HG03439 (cell line): ENCODE measurements around the gene IRF1.
"Not testable (repeated sequence)": the region's sequence is repeated elsewhere in the genome, so short reads cannot be mapped to it uniquely, and the experiment has no call there.

ENCODE experiments used
- ATAC-seq: cut with Tn5 transposase; IDR thresholded peaks from one replicate; pipeline ENCODE4 v1.9.1; 2021; ENCODE audit warnings: mild to moderate bottlenecking, moderate library complexity; ENCODE audit not compliant: unreplicated experiment

Gene IRF1

GRCh38 chr5:132487841-132488555, 2.6 kb downstream of the IRF1 start:
- no peak for ATAC-seq

- no peak for ATAC-seq
These were observed 3.5 kb downstream of the IRF1 start for GRCh38 chr5:132487095-132487428.

- ATAC-seq, result no peak
These were observed 4.1 kb downstream of the IRF1 start for GRCh38 chr5:132486318-132487094.

GRCh38 chr5:132485641-132486317, 4.8 kb downstream of the IRF1 start:
- ATAC-seq, result no peak

GRCh38 chr5:132484876-132485640, 5.5 kb downstream of the IRF1 start:
- not testable (repeated sequence) for ATAC-seq

GRCh38 chr5:132484391-132484725, 6.2 kb downstream of the IRF1 start:
- no peak for ATAC-seq

GRCh38 chr5:132483661-132484390, 6.7 kb downstream of the IRF1 start:
- no peak for ATAC-seq

GRCh38 chr5:132483101-132483500, 7.5 kb downstream of the IRF1 start:
- ATAC-seq, result no peak

GRCh38 chr5:132481596-132482211, 8.9 kb downstream of the IRF1 start:
- ATAC-seq, result no peak

- ATAC-seq, result no peak
These were observed 9.5 kb downstream of the IRF1 start for GRCh38 chr5:132480893-132481595.

- no peak for ATAC-seq
These were observed 10.1 kb downstream of the IRF1 start for GRCh38 chr5:132480546-132480892.

- no peak for ATAC-seq
These were observed 10.5 kb downstream of the IRF1 start for GRCh38 chr5:132480042-132480441.

- no peak for ATAC-seq
These were observed 11.2 kb downstream of the IRF1 start for GRCh38 chr5:132479111-132479951.

GRCh38 chr5:132478366-132478871, 12.2 kb downstream of the IRF1 start:
- ATAC-seq, result no peak

- no peak for ATAC-seq
These were observed 12.7 kb downstream of the IRF1 start for GRCh38 chr5:132477784-132478365.

- no peak for ATAC-seq
These were observed 13.4 kb downstream of the IRF1 start for GRCh38 chr5:132476876-132477781.
